NOMO-1 (cell line): ENCODE measurements around the gene UNKL.

ENCODE experiments used
- DNase-seq, 2 experiments: peaks; one replicate each; lab custom pipeline; 2025; ENCODE audit not compliant: unreplicated experiment in 2 of 2; lab: John Stamatoyannopoulos, UW

The UNKL gene

DNA sequence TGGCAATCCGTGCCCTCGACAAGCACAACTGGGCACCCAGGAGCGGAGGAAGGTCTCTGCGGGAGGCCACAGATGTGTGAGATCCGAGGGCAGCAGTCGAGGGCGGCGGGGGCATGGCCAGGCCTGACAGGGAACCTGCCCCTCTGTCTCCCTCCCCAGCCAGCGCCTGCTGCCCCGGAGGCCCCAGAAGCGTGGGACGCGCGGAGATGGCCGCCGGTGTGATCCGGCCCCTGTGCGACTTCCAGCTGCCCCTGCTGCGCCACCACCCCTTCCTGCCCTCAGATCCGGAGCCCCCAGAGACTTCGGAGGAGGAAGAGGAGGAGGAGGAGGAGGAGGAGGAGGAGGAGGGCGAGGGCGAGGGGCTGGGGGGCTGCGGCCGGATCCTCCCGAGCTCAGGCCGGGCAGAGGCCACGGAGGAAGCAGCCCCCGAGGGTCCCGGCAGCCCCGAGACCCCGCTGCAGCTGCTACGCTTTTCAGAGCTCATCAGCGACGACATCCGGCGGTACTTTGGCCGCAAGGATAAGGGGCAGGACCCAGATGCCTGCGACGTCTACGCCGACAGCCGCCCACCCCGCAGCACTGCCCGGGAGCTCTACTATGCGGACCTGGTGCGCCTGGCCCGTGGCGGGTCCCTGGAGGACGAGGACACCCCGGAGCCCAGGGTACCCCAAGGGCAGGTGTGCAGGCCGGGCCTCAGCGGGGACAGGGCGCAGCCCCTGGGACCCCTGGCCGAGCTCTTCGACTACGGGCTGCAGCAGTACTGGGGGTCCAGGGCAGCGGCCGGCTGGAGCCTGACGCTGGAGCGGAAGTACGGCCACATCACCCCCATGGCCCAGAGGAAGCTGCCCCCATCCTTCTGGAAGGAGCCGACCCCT is 18.1 kb upstream of the UNKL start:
- DNase-seq = no peak

DNA sequence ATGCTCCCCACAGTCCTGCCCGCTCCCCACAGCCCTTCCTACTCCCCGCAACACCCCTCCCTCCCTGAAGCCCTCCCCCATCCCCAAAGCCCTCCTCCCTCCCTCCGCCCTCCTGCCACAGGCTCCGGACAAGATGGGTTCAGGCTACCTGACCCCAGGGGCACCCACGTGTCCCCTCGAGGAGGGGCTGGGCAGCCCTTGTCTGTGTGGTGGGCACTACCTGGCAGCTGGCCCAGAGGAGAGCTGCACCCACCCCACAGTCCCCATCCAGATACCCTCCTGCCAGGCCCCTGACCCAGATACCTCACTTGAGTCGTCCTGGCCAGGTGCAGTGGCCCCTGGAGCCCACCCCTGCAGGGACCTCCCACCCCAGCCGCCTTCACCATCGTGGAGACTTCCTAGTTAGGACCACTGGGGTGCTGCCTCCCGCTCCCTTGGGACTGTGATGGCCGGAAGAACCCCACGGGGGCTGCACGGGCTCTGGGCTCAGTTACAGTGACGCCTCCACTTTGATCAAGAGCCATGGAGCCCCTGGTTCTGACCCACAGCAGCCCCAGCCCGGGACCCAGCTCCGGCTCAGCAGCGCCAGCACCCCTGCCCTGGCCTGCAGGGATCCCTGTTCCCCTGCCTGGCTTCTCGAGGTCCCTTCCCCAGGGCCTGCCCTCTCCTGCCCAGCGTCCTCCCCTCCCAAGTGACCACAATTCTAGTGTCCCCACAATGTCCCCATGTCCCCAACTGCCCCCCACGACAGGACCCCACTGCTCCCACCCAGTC is 17.2 kb upstream of the UNKL start:
- DNase-seq = no peak

DNA sequence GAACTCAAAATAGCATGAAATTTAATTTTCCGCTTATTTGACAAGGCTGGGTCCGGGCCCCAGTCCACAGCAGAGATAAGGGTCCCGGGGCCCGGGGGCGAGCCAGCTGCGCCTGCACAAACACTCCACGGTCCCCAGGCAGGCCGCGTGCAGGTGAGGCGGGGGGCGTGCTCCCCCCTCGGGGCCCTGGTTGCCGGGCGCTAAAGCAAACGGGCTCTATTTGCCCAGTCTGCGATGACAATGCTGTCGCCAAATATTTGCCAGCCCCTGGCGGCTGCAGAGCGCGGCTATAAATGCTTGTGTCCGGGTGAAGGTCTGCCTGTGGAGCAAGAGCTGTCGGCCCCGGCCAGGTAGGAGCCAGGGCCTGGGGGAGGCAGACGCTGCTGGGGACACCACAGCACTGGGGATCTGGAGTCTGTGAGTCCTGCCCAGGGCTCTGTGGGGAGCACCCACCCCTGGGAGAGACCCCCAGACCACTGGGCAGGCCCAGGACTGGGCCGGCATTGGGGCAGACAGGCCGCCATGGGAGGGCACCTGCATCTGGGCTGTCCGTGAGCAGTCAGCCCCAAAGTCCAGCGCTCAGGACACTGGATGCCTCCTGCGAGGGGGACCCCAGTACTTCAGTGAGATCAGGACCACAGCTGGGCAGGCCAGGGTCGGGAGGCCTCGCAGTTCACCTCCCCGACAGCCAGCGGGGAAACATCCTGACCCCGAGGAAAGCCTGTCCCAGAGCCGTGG is 16.4 kb upstream of the UNKL start, which contains the start of gene PERCC1:
Gene PERCC1, plus strand, starts transcription at position 320 of the 738 bp plus-strand sequence. CDS start 1,516 bp downstream, outside the sequence.
- DNase-seq = no peak

DNA sequence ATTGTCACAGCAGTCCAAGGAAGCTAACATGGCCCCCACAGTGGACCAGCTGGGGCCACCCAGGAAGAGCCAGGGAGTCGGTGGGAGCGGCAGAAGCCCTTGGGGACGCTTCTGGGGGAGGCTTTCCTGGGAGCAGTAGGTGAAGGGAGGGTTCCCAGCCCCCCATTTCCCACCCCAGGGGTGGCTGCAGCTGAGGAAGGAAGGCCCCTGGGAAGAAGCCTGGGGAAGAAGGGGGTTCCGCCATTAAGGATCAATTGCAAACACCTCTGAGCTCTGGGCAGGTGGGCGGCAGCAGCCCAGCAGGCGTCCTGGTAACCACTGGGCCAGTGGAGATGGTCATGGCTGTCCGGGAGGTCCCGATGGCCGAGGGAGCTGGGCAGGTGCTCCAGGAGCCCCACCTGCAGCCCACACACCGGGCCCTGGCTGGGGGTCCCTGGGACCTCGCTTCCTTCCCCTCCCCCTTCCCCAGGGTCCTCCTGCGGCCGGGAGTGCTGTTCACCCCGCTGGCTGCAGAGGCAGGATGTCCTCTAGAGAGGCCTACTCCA is 15.8 kb upstream of the UNKL start:
- DNase-seq = no peak

DNA sequence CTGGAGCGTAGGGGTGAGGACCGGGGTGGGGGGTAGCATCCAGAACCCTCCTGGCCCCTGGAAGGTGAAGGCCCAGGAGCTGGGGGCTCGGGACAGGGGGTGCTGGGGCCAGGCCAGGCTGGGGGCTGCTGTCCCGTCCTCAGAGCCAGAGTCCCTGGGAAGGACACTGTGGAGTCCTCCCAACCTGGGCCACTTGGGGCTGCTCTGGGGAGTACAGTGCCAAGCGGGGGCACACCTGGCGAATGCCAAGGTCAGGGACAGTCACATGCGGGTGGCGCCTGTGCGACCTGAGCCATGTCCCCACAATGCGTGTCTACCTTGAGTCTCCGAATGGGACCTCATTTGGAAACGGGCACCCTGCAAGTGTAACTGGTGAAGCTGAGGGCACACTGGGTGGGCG is 15.1 kb upstream of the UNKL start:
- DNase-seq = no peak

DNA sequence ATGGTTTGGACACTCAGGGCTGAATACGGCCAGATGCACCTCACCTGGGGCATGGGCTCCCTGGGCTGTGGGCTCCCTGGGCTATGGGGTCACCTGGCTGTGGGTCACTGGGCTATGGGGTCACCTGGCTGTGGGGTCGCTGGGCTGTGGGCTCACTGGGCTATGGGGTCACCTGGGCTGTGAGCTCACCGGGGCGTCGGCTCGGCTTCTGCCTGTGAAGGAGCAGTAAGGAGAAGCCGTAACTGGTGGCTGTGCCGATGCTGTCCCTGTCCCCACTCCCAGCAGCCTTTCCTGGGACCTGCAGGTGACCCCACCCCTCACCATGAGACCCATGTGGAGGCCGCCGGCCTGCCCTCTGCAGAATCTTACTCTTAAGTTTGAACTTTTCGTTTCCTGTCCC is 14.5 kb upstream of the UNKL start:
- no peak for DNase-seq

DNA sequence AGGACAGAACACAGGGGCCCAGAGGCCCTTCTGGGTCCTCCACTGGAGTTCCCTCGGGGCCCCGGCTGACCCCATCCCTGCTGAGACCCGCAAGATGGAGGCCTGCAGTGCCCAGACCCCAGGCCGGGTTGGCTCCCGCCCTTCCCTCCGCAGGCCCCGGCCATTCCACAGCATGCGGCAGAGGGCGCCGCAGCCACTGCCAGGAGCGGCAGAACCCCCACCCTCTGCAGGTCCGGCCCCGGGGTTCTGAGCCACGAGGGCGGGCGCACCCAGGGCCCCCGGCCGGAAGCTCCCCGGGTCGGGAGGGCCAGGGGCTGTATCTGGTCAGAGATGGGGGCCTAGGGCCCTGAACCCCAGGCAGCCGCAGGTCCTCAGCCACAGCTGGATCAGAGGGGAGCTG is 14.0 kb upstream of the UNKL start:
- DNase-seq = peak; percentile 76 to 79

DNA sequence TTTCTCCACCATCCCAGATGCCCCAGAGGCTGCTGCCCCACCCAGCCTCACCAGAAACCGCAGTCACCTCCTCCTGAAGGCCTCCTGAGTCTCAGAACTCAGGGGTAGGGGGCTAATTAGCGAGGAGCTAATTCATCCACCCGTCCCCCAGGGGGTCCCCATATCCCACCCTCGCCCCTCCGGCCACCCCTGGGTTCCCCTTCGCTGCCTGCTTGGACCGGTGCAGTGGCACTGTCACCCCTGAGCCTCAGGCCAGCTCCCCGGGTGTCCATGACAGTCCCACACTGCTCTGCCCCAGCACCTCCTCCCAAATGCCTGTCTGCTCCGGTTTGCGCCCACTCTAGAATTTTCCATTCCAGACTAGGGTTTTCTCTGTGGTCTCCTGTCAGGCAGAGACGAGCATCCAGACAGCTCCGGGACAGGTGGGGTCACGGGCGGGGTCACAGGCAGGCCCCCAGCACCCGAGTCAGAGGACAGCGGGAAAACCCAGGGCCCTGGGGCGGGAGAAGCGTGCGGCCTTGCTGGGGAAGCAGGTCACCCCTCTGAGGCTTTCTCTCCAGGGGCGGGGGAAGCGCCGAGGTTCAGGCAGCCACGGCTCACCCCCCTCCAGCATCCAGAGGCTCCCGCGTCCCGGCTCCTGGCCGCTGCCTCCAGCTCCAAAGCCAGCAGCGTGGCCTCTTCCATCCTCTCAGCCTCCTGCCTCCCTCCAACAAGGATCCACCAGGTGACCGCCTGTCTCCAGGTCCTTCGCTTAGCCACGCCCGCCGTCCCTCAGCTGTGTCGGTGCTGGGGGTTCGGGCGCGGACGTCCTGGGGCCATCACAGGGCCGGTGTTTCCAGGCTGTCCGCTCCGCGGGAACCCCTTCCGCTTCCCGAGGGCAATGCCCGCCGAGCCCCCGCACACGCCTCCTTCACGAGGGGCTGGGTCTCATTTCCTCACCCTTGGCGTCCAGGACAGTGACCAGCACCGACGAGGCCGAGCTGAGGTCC is 13.3 kb upstream of the UNKL start:
- peak in 1 of 2 experiments; percentile 21 for DNase-seq

DNA sequence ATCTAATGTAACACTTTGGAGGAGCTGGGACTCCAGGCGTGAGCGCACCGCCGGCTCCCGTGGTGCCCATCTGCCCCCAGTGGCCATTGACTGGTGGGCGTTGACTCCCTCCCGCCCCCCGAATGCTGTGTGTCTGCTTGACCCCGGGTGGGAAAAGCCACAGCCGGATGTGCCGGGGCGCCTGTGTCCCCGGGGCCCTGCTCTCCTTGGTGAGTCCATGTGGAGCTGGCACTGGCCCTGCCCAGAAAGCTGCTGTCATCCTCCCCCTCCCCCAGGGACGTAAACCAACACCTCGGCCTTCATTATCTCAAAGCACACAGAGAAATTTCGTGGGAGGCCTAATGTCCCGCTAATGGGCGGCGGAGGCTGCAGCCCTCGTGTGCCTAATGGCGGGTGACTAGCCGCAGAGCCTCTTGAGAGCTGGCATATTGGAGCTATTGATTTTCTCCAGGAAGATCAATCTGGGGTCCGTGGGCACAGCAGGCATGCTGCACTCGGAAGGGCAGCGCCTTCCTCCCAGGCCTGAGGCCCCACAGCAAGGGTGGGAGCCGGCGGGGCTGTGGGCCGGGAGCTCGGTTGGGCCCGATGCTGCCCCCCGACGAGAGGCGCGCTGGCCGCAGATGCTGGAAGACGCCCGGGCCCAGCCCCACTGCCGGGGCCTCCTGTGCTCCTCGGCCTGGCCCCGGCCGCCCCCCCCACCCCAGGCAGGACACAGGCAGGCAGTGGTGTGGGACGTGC is 12.4 kb upstream of the UNKL start:
- no peak for DNase-seq

DNA sequence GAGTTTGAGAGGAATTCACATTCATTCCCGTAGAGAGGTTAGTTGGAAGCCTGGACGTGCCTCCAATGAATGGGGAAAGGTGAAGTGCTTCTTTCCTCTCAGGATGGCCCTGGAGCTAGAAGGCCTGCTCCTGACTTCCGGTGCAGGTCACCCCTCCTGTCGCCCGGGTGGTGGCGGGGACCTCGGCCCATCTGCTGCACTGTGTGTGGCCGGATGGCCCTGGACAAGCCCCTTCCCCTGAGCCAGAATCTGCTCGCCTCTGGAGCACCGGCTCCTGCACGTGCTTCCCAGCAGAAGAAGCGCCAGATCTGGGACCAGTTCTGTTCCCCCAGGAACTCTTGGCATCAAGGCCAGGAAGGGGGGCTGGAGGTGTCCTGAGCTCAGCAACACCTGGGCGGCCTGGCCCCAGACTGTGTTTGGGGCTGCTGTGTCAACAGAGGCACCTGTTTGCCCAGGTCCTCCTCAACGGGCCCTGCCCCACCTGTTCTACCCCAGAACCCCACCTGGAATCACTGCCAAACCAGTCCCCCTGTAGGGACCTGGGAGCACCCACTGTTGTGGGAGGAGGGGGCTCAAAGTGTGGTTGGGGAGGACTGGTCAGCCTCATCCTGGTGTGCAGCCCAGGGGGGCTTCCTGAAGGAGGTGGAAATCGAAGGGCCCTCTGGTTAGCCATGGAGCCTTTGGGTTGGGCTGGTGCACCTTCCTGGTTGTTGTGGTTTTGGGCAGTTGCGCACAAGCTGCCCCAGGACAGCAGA is 11.3 kb upstream of the UNKL start:
- no peak for DNase-seq

DNA sequence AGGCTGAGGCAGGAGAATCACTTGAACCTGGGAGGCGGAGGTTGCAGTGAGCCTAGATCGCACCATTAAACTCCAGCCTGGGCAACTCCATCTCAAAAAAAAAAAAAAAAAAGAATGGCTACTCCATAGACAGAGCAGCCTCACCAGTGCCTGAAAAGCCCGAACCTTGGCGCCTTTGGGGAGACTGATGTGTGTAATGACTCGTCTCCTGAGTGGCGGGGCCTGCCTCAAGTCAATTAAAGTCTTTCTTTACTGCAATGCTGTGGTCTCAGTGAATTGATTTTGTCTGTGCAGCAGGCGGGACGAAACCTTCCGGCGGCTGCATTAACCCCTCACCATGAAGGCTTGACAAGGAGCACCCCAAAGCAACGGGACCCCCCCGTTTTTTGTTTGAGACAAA is 9.5 kb upstream of the UNKL start:
- DNase-seq = no peak

DNA sequence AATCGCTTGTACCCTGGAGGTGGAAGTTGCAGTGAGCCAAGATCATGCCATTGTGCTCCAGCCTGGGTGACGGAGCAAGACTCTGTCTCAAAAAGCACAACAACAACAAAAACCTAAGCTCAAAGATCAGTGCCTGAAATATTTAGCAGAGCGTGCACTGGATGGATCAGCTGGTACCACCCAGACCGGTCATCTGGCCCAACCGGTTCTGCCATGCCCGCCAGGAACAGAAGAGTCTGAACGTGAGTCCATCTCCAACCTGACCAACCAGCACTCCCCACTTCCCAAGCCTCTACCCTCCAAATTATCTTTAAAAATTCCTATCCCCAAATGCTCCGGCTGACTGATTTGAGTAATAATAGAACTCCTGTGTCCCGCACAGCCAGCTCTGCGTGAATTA is 7.6 kb upstream of the UNKL start:
- no peak for DNase-seq

DNA sequence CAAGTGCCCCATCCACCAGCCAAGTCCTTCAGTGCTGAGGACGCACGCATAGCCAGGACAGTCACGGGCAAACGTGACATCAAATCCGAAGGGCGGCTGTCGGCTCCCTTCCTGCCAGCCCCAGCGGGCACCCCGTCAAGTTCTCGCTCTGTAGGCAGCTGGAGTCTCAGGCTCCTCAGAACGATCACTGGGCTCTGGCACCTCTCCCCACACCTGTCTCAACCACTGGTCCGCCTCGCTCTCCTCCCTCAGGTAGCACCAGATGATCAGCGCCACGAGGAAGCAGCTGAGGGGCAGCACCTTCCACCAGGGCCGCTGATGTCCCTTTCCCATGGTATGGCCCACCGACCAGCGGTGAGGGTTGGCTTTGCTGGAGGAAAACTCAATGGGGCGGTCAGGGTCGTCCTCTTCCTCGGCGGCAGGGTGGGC is 5.6 kb upstream of the UNKL start:
- no peak for DNase-seq

DNA sequence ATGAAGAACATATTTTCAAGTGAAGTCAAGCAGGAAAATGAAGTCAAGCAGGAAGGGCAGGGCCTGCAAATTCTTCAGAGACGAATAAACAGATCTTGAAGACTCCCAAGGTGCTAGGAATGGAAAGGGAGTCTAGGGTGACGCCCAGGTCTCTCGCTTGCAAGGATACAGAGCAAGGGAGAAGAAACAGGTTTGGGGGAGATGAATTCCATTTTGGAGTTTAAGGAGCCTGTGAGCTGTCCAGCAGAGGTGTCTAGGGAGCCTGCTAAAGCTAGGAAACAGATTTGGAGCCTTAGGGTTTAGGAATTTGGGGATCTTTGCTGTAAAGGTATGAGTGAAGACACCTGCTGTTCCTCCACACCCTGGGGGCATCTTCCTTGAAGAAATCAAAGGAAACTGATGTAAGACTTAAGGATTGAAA is 2.0 kb upstream of the UNKL start:
- DNase-seq = no peak

DNA sequence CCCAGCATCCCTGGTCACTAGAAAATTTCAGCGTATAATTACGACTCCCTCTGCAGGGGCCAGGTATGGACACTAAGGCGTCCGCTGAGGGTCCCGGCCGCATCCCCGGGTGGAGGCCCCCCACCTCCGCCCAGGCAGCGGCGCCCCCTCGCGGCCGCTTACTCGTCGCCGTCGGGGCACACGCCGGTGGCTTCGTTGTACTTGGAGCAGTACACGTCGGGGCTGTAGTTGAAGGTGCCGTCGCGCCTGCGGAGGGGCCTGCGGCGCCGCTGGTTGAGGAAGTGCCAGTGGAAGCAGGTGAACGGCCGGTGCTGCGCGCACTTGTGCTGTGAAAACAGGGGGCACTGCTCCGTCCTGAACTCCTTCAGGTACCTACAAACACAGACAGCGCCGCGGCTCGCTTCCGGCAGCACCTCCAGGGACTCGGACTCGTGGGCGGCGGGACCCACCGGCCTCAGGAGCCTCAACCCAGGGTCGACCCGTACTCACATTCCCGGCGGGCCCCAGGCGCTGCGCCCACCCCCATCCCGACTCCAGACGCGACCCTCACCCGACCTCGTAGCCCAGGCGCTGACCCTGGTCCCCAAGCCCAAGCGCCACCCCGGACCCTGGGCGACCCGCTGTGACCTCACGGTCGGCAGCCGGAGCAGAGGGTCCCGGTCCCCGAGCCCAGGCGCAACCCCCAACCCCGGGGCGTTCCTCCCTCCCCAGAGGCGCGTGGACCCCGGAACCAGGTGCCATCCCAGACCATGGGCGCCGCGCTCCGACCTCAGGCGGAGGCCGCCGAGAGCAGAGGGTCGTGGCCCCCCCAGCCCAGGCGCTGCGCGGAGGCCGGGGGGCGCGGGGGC is 596 bp downstream of the UNKL start:
- DNase-seq = peak; percentile 63 to 71

DNA sequence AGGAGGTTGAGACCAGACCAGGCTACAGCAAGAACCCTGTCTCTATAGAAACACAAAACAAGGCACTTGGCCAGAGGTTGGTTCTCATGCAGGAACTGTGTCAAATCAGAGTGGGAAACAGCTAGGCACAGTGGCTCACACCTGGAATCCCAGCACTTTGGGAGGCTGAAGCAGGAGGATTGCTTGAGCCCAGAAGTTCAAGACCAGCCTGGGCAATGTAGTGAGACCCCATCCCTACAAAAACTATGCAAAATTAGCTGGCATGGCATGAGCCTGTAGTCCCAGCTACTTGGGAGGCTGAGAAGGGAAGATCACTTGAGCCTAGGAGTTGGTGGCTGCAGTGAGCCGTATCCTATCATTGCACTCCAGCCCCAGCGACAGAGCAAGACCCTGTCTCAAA is 1.7 kb downstream of the UNKL start:
- no peak for DNase-seq

DNA sequence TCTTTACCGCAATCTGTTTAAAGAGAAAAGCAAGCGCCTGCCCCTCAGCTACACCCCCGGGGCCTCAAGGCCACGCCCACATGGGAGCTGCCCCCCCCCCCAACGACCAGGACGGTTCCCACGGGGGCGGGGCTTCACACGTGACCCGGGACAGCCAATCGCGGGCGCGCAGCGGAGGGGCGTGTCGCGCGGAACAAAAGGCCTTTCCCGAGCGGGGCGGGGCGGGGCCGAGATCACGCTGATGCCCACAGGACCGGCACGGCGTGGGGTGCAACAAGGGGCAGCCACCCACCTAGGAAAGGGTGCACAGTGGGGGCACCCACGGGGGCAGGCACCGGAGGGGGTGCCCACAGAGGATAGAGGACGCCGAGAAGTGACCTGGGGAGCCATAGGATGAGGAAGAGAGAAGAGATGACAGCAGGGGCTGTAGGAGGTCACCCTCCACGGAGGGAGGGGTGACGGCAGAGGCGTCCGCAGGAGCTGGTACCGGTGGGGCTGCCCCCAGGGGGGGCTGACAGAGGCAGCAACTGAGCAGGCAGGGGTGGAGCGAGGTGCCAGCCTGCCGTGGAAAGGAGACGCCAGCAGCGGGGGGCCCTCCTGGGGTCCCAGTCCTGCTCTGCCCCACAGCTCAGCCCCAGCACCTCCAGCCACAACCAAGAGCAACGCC is 6.2 kb downstream of the UNKL start:
- peak; percentile 77 to 88 for DNase-seq
